ENCODE data around the gene PPP1R3G.

DNA sequence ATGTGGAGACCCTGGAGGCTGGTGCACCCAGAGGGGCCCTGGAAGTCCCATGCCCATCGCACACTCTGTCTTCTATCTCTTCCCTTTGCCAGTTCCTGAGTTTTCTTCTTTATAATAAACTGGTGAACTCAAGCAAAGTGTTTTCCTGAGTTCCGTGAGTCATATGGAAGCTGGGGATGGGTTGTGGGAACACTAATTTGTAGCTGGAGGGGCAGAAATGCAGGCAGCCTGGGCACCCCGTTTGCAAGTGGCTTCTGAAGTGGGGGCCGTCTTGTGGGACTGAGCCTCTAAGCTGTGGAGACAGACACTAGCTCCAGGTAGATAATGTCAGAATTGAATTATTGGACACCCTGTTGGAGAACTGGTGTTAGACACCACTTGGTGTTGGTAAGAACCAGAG lies 3.2 kb upstream of the PPP1R3G start:
- TF ChIP-seq, protein P1, sequence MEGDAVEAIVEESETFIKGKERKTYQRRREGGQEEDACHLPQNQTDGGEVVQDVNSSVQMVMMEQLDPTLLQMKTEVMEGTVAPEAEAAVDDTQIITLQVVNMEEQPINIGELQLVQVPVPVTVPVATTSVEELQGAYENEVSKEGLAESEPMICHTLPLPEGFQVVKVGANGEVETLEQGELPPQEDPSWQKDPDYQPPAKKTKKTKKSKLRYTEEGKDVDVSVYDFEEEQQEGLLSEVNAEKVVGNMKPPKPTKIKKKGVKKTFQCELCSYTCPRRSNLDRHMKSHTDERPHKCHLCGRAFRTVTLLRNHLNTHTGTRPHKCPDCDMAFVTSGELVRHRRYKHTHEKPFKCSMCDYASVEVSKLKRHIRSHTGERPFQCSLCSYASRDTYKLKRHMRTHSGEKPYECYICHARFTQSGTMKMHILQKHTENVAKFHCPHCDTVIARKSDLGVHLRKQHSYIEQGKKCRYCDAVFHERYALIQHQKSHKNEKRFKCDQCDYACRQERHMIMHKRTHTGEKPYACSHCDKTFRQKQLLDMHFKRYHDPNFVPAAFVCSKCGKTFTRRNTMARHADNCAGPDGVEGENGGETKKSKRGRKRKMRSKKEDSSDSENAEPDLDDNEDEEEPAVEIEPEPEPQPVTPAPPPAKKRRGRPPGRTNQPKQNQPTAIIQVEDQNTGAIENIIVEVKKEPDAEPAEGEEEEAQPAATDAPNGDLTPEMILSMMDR (IDR thresholded peaks at IDR 0.05) = no peak
- no peak for TF ChIP-seq POLR2A (IDR thresholded peaks at IDR 0.05)

Measured in body of pancreas (tissue), 4 donors.